Glomerular visceral epithelial cell (primary cell): ENCODE data around the gene STAM.

ENCODE experiments used
- DNase-seq: peaks from one replicate; pipeline ENCODE4 v3.0.0-alpha.2; 2016; ENCODE audit errors: extremely low spot score

STAM gene

DNA sequence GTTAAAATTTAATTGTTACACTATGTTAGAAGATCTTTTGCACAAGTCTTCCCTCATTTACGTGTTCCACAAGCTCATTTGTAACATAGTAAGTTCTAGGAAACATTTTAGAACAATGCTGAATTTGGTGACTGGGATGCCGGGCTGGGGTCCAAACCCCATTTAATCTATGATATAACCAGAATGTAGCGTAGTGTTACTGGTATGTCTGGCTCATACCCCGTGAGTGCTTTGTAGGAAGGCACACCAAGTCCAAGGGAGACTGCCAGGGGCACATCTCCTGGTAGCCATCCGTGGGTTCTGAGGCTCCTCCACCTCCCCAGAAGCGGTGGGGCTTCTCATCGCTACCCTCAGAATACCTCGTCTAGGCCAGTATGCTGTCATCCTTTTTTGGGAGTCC is 86.7 kb downstream of the STAM start:
- no peak for DNase-seq

DNA sequence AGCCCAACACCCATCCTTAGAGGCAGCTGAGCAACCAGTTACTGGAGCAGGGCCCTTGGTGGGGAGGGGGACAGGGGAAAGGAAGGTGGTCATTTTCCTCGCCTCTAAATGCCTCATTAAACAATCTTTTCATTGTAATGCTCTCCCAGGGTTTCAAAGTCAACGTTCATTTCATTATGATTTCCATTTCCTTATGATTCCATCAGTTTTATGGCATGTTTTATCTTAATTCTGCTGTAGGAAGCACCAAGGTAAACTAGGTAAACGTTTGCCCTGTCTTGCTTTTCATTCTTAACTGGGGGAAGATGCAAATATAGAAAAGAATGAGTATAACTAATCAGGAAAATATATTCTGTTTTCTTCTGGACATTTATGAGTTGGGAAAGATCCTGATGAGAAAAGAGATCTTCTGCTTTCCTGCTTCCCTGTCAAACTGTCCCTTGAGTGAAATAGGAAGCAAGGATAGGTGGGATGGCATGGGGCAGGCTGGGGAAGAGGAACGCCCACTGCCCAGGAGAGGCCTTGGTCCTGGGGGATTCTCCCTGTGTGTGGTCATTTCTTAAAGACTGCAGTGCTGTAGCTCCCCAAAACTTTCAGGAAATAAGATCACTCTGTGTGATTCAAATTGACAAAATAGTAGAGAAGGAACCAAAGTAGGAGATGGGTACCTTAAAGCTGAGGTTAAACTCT is 87.5 kb downstream of the STAM start:
- no peak for DNase-seq

GRCh38 chr10:17733620-17734019 is 89.7 kb downstream of the STAM start:
- DNase-seq, result no peak

- DNase-seq, result no peak
Observed at GRCh38 chr10:17734432-17735080, 90.6 kb downstream of the STAM start.

DNA sequence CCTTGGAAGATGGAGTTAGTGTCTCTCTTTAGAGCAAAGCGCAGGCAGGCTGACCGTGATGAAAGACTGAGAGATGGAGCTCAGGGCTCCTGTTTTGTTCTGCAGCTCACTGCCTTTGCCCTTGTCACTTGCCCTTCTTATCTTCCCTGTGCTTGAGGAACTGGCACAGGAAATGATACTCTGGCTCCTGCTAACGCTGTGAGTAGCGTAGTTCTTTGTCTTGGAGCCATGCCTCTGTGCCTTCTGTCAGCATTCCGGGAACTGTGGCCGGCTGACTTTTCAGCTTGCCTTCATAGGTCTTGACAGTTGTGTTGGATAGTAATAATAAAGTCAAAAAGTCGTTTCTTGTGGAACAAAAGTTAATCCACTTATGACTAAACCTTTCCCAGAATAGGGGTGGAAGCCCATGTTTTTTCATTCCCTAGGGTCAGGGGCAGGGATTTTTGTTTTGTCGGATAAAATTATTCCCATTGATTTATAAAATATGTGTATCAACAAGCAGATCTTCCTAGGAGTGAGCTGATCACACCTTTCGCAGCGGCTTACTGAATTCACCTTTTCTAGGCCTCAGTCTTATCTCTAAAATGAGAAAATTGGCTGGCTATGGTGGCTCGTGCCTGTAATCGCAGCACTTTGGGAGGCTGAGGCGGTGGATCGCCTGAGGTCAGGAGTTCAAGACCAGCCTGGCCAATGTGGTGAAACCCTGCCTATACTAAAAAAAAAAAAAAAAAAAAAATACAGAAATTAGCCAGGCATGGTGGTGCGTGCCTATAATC is 91.4 kb downstream of the STAM start:
- DNase-seq, result no peak

- no peak for DNase-seq
Observed at GRCh38 chr10:17736223-17736622, 92.3 kb downstream of the STAM start.

GRCh38 chr10:17737027-17737965 is 93.3 kb downstream of the STAM start:
- DNase-seq, result peak; percentile 11

- DNase-seq, result no peak
Observed at GRCh38 chr10:17740668-17741067, 96.7 kb downstream of the STAM start.

DNA sequence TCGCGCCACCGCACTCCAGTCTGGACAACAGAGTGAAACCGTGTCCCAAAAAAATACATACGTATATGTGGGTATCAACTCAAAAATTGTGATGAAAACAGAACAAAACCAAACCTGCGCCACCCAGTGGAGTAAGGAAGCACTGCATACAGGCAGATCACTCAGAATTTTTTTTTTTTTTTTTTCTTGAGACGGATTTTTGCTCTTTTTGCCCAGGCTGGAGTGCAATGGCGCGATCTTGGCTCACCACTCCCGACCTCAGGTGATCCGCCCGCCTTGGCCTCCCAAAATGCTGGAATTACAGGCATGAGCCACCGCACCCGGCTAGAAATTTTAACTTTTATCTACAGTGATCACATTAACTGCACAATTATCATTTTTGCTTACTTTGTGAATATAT is 99.0 kb downstream of the STAM start:
- DNase-seq, result peak; percentile 63

GRCh38 chr10:17743437-17743836 is 99.5 kb downstream of the STAM start:
- no peak for DNase-seq

DNA sequence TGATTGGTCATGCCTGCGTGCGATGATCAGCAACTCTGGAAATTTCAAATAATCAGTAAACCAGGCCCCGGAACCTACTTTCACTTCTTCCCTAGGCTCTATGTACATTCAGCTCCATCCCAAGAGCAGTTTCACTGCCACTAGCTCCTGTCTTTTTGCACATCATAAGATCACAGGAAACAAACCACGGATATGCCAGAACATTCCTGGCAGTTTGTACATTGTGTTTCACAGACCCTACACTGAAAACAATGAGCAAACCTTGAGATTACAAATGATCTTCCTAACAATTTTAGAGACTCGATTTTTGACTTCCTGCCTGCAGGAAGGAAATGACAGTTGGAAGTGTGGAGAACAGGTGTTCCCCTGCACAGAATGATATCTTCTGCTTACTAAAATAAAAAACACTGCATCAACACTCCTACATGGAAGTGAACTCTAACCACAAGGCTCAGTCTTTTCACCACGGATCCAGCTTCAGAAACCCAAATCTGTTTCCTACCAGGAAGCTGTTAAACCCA is 100.5 kb downstream of the STAM start:
- DNase-seq, result no peak

DNA sequence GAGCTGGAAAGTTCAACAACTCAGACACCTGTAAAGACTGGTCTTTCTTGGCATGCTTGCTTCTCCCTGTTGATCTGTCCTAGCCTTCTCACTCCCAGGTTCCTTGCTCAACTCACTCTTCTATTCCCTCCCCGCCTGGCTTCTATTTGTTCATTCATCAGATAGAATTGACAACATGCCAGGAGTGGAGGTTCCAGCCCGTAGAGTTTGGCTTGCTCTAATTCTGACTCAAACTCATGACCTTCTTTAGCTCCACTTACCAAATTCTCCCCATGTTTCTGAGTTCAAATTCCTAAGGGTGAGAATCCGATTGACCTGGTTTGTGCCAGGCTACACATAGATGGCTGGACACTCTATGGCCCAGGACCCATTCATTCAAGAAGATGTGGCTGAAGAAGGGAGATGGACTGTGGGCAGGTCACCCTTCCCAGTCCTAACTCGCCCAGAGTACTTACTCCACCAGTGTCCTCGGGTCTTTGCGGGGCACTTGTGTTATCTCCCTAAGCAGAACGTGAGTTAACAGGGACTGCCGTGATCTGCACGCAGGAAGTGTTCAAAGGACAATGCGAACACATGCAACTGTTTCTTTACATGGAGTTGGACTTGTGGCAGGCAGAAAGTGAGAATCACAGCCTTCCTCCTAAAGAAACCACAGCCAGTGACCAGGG is 104.1 kb downstream of the STAM start:
- DNase-seq, result no peak

DNA sequence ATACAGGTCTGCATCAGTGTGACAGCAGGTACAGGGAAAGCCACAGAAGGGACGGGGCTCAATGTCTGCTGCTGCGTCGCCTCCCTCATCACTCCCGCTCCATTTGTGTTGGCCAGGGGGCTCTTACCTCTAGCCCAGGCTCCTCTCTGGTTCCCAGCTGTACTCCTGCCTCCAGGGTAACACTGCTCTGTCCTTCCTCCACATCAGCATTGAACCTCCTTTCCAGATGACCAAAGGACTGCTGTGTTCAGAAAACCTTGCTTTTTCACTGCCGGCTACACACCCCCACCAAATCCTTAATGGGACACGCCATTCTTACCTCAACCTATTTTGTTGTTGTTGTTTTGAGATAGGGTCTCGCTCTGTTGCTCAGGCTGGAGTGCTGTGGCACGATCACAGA is 105.9 kb downstream of the STAM start:
- no peak for DNase-seq

GRCh38 chr10:17751781-17752445 is 108.0 kb downstream of the STAM start, which contains the start of gene TMEM236:
TSS of gene TMEM236 (plus strand) at chr10:17752201. CDS start at chr10:17752296, 95 bp downstream.
- no peak for DNase-seq

DNA sequence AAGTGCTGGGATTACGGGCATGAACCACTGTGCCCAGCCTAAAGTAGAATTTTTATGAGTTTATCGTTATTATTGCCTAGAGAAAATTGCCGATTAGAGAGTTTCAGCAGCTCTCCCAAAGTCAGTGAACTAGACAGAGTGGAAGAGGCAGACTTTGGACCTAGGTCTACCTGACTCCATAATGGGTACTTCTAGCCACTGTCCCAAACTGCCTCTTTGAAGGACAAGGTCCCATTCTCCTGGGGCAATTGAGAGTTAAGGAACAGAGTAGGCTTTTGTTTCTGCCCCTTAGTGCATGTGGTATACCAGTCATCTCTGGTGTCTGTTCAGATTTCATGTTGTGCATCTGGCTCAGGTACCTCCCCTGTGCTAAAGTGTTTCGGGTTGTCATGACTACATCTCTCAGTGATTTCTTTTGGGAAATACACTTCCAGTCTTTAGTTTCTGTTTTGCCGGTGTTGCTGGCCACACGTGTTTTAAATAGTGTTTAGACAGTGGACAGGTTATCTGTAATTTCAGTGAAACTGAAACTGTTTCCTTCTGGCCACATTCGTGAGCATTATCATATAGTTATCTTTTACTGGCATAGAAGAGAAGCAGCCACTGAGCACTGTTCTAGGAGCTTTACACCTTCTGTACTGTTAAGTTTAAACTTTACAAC is 112.7 kb downstream of the STAM start:
- peak; percentile 6 for DNase-seq

DNA sequence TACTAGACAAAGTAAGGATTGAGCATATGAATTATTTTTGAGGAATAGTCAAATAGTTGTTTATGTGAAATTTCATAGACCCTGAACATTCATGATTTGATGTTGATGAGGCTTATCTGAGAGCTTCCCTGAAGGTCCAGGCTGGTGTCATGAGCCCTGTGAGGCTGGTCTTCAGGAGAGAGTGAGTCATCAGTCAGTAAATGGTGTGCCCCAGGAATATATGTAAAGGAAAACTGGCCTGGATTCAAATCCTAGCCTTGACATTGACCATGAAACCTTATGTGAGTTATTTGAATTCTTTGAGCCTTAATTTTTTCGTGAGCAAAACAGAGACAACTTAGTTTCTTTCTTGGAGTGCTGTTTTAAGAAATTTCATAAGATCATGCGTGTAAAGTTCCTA is 114.2 kb downstream of the STAM start:
- DNase-seq, result no peak

- no peak for DNase-seq
Observed at GRCh38 chr10:17758896-17759295, 114.9 kb downstream of the STAM start.

DNA sequence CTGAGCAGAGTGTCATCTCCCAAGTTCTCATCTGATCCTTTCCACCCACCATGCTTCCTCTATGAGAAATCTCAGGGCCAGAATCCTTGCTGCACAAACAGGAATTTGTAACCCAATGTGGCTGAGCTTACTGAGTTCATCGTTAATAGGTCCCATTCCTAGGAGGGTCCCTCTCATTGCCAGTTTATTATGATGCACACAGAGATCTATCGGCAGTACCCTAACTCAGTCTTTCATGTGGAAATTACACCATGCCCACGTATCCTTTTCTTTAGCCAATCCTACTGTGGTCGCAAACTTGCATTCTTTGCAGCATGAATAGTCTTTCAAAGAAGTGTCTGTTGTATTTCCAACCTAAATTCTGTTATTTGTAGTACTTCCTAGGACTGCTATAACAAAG is 120.2 kb downstream of the STAM start:
- no peak for DNase-seq

DNA sequence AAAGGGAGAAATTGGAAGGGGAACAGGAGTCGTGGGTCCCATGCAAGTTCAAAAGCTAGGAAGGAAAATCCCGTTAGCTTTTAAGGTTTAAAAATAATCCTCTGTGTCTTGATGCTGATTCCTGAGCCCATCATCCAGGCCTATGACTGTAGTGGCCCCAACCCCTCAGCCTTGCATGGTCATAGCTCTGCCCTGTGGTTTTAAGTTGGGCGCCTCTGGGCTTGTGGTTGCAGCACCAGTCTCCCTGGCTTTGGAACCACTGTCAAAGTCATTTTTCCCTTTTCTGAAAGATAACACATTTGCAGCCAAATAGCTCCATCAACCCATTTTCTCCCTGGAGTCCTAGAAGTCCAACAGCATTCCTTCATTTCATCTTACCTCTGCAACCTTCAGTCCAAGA is 121.7 kb downstream of the STAM start:
- no peak for DNase-seq
